ENCODE measurements around the gene CLN5.

GRCh38 chr13:77022341-77022740 is 30.5 kb downstream of the CLN5 start:
- TF ChIP-seq POLR2A (IDR thresholded peaks at IDR 0.05) (no peak), CTCF (IDR thresholded peaks at IDR 0.05) (no peak)

All from vagina (tissue), 2 donors.